Measurements from ENCODE around the gene TMEM240. TPM values are rescaled to one million over a fixed set of nuclear protein-coding genes. Genes with fewer than 3 reads are reported as not detected.
"Not testable (repeated sequence)": the region's sequence is repeated elsewhere in the genome, so short reads cannot be mapped to it uniquely, and the experiment has no call there.

The TMEM240 gene
- total and polyA plus RNA-seq, 4 donors = 1.1 to 15.1 (median 7.0) TPM

DNA sequence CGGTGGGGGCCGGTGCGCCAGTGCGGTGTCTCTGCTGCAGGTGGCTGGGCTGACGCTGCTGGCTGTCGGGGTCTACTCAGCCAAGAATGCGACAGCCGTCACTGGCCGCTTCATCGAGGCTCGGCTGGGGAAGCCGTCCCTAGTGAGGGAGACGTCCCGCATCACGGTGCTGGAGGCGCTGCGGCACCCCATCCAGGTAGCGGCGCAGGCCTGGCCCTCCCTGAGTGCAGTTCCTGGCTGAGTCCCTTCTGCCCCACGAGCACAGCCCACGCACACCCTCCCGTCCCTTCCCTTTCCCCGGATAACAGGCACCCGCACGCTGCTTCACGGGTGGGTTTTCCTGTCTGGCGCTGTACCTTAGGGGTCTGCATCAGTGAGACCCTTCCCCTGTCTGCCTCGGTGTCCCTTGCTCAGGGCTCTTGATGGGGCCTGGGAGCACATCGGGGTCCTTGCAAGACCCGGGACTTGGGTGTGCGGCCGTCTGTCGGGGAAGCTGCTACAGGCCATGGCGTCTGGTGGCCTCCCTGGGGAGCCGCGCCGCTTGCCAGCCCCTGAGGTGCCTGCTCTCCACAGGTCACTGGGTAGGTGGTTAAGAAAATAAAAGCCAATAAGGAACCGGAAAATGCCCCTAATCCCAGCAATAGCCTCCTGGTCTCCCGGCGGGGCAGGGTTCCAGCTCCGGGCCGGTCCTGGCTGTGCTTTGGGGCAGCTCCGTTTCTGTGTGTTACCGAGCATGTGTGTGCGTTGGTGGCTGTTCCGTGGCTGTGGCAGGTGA is 55.3 kb downstream of the TMEM240 start:
- DNase-seq; H3K36me3 ChIP-seq (ENCODE audit: control insufficient read depth in 1 of 2, insufficient read depth in 2 of 2, low read length in 1 of 2); H3K4me3 ChIP-seq (ENCODE audit: low read length in 2 of 2); H3K27ac ChIP-seq (ENCODE audit: low read depth in 1 of 2, low read length in 2 of 2); H3K4me1 ChIP-seq (ENCODE audit: control insufficient read depth in 1 of 2, insufficient read depth in 2 of 2, low read length in 2 of 2); H3K27me3 ChIP-seq (ENCODE audit: control insufficient read depth in 1 of 2, insufficient read depth in 2 of 2, low read length in 1 of 2); H3K9me3 ChIP-seq (ENCODE audit: control insufficient read depth, low read length); intact Hi-C loops (cut with DNase I); ATAC-seq (ENCODE audit: low FRiP score): not testable (repeated sequence)
- WGBS, 2 donors = 93 to 94% methylated on average over 32 to 43 of the region's 46 CpGs

Other genes with a start within 250 kb of the TMEM240 start
- 10 to 100 TPM; 25.0 to 69.2 TPM for gene ACAP3, start 232.7 kb downstream of the TMEM240 start, total RNA-seq
- 10 to 100 TPM; 10.6 to 63.9 TPM for gene ACAP3, start 232.7 kb downstream of the TMEM240 start, polyA plus RNA-seq
- 10 to 100 TPM in 1 of 2 donors, 1 to 10 TPM in 1; 7.4 to 12.6 TPM for gene PUSL1, start 232.0 kb downstream of the TMEM240 start, total RNA-seq
- gene PUSL1, start 232.0 kb downstream of the TMEM240 start, polyA plus RNA-seq = 10 to 100 TPM in 1 of 2 donors, 1 to 10 TPM in 1; 5.8 to 13.7 TPM
- gene INTS11, start 216.0 kb downstream of the TMEM240 start, total RNA-seq = 100 to 1,000 TPM; 114 to 121 TPM
- gene INTS11, start 216.0 kb downstream of the TMEM240 start, polyA plus RNA-seq = 100 to 1,000 TPM in 1 of 2 donors, 10 to 100 TPM in 1; 48.0 to 995 TPM
- gene CPTP, start 215.8 kb downstream of the TMEM240 start, total RNA-seq = 10 to 100 TPM; 13.9 to 16.4 TPM
- 10 to 100 TPM; 12.9 to 14.9 TPM for gene CPTP, start 215.8 kb downstream of the TMEM240 start, polyA plus RNA-seq
- gene TAS1R3, start 209.3 kb downstream of the TMEM240 start, total RNA-seq = under 1 TPM; 0.24 to 0.36 TPM
- under 1 TPM; 0.25 to 0.31 TPM for gene TAS1R3, start 209.3 kb downstream of the TMEM240 start, polyA plus RNA-seq
- gene DVL1, start 191.2 kb downstream of the TMEM240 start, total RNA-seq = 10 to 100 TPM; 48.7 to 53.7 TPM
- 10 to 100 TPM; 21.2 to 71.9 TPM for gene DVL1, start 191.2 kb downstream of the TMEM240 start, polyA plus RNA-seq
- 100 to 1,000 TPM; 105 to 221 TPM for gene MXRA8, start 182.1 kb downstream of the TMEM240 start, total RNA-seq
- 100 to 1,000 TPM in 1 of 2 donors, 10 to 100 TPM in 1; 52.3 to 364 TPM for gene MXRA8, start 182.1 kb downstream of the TMEM240 start, polyA plus RNA-seq
- 10 to 100 TPM; 59.6 to 65.6 TPM for gene AURKAIP1, start 165.4 kb downstream of the TMEM240 start, total RNA-seq
- gene AURKAIP1, start 165.4 kb downstream of the TMEM240 start, polyA plus RNA-seq = 100 to 1,000 TPM; 119 to 154 TPM
- 100 to 1,000 TPM; 153 to 246 TPM for gene CCNL2, start 141.3 kb downstream of the TMEM240 start, total RNA-seq
- gene CCNL2, start 141.3 kb downstream of the TMEM240 start, polyA plus RNA-seq = 100 to 1,000 TPM in 1 of 2 donors, 10 to 100 TPM in 1; 34.6 to 409 TPM
- 10 to 100 TPM; 69.7 to 70.2 TPM for gene MRPL20, start 133.3 kb downstream of the TMEM240 start, total RNA-seq
- 100 to 1,000 TPM; 144 to 184 TPM for gene MRPL20, start 133.3 kb downstream of the TMEM240 start, polyA plus RNA-seq
- 1 to 10 TPM; 1.5 to 6.9 TPM for gene ANKRD65, start 119.3 kb downstream of the TMEM240 start, total RNA-seq
- under 1 TPM in 1 of 2 donors, not detected in 1; 0.13 TPM for gene ANKRD65, start 119.3 kb downstream of the TMEM240 start, polyA plus RNA-seq
- gene VWA1, start 104.9 kb downstream of the TMEM240 start, total RNA-seq = 10 to 100 TPM; 35.6 to 86.5 TPM
- gene VWA1, start 104.9 kb downstream of the TMEM240 start, polyA plus RNA-seq = 1 to 10 TPM in 1 of 2 donors, under 1 TPM in 1; 0.13 to 4.5 TPM
- 1 to 10 TPM in 1 of 2 donors, under 1 TPM in 1; 0.42 to 5.5 TPM for gene ATAD3C, start 90.9 kb downstream of the TMEM240 start, total RNA-seq
- under 1 TPM in 1 of 2 donors, not detected in 1; 0.08 TPM for gene ATAD3C, start 90.9 kb downstream of the TMEM240 start, polyA plus RNA-seq
- gene ATAD3B, start 68.9 kb downstream of the TMEM240 start, total RNA-seq = 10 to 100 TPM in 1 of 2 donors, 1 to 10 TPM in 1; 8.1 to 21.5 TPM
- 10 to 100 TPM in 1 of 2 donors, 1 to 10 TPM in 1; 6.1 to 44.8 TPM for gene ATAD3B, start 68.9 kb downstream of the TMEM240 start, polyA plus RNA-seq
- gene ATAD3A, start 28.5 kb downstream of the TMEM240 start, total RNA-seq = 10 to 100 TPM; 11.9 to 13.2 TPM
- gene ATAD3A, start 28.5 kb downstream of the TMEM240 start, polyA plus RNA-seq = 10 to 100 TPM in 1 of 2 donors, 1 to 10 TPM in 1; 8.3 to 20.2 TPM
- gene SSU72, start 34.2 kb upstream of the TMEM240 start, total RNA-seq = 10 to 100 TPM; 67.7 to 71.5 TPM
- gene SSU72, start 34.2 kb upstream of the TMEM240 start, polyA plus RNA-seq = 10 to 100 TPM; 65.0 to 92.8 TPM
- 1 to 10 TPM; 1.2 to 3.0 TPM for gene FNDC10, start 59.5 kb upstream of the TMEM240 start, total RNA-seq
- under 1 TPM; 0.38 to 0.50 TPM for gene FNDC10, start 59.5 kb upstream of the TMEM240 start, polyA plus RNA-seq
- gene MIB2, start 74.9 kb upstream of the TMEM240 start, total RNA-seq = 10 to 100 TPM; 45.0 to 77.7 TPM
- 100 to 1,000 TPM in 1 of 2 donors, 10 to 100 TPM in 1; 20.4 to 220 TPM for gene MIB2, start 74.9 kb upstream of the TMEM240 start, polyA plus RNA-seq
- 10 to 100 TPM; 15.5 to 74.5 TPM for gene MMP23B, start 91.5 kb upstream of the TMEM240 start, total RNA-seq
- 100 to 1,000 TPM in 1 of 2 donors, 10 to 100 TPM in 1; 41.2 to 120 TPM for gene MMP23B, start 91.5 kb upstream of the TMEM240 start, polyA plus RNA-seq
- gene CDK11B, start 118.4 kb upstream of the TMEM240 start, total RNA-seq = 10 to 100 TPM; 25.2 to 27.0 TPM
- gene CDK11B, start 118.4 kb upstream of the TMEM240 start, polyA plus RNA-seq = 10 to 100 TPM; 42.3 to 44.7 TPM
- gene SLC35E2B, start 152.2 kb upstream of the TMEM240 start, total RNA-seq = 10 to 100 TPM; 25.2 to 53.5 TPM
- gene SLC35E2B, start 152.2 kb upstream of the TMEM240 start, polyA plus RNA-seq = 10 to 100 TPM in 1 of 2 donors, 1 to 10 TPM in 1; 8.1 to 32.0 TPM
- 10 to 100 TPM; 52.7 to 53.1 TPM for gene CDK11A, start 183.7 kb upstream of the TMEM240 start, total RNA-seq
- 10 to 100 TPM; 26.3 to 56.3 TPM for gene CDK11A, start 183.7 kb upstream of the TMEM240 start, polyA plus RNA-seq
- gene NADK, start 237.8 kb upstream of the TMEM240 start, total RNA-seq = 10 to 100 TPM; 76.0 to 79.2 TPM
- 10 to 100 TPM; 66.0 to 87.7 TPM for gene NADK, start 237.8 kb upstream of the TMEM240 start, polyA plus RNA-seq